DMS79 treated with DMSO at 0.1 percent for 48 hours (cell line): Measurements from ENCODE around the gene SLAMF9.
"Not testable (repeated sequence)": the region's sequence is repeated elsewhere in the genome, so short reads cannot be mapped to it uniquely, and the experiment has no call there.

Experiments
- DNase-seq: peaks from one replicate; lab custom pipeline; 2025; lab: John Stamatoyannopoulos, UW

Gene SLAMF9

DNA sequence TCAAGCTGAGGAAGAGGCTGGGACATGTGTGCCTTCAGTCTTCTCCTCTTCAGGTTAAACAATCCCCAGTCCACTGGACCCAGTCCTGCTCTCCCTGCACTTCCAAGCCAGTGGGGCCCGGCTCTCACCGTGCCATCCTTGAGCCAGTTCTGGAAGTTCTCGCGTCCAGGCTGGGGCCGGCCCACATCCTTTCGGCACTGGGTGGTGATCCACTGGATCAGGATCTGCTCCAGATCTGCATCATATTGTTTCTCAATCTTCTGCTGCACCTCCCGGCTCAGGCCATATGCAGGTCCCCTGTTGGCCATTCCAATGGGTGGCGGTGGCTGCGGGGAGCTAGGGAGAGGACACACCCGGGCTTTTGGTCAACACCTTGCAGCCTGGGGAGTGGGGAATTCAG is 33.8 kb downstream of the SLAMF9 start:
- DNase-seq = no peak

GRCh38 chr1:159919236-159919865 is 34.7 kb downstream of the SLAMF9 start:
- no peak for DNase-seq

DNA sequence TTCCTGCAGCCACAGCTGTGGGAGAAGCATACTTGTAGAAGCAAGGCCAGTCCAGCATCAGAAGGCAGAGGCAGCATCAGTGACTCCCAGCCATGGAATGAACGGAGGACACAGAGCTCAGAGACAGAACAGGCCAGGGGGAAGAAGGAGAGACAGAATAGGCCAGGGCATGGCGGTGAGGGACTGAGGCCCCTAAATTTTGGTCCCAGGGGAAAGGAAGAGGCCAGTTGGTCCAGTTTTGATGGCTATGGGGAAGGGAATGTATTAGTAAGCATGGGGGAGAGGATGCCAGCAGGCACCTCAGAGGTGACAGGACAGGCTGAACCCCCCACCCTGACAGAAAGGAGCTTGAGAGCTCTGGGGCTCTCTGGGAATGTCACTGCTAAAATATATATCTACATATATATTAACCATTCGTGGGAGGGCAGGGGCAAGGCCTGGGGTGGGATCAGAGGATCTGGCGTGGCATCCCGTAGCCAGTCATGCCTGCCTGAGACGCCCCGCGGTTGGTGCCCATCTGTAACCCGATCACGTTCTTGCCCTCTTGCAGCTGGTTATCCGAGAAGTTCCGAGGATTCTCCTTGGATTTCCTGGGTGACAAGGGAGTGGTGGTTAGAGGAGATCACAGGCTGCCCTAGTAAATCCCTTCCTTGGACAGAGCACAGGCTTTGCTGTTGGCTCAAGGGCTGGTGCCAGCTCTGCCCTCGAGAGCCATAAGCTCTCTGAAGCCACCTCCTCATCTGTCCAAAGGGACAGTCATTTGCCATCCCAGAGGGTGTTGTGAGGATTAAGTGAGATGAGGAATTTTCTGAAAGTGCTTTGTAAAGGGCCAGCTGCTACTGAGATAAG is 35.5 kb downstream of the SLAMF9 start:
- DNase-seq = no peak

GRCh38 chr1:159917533-159918351 is 36.3 kb downstream of the SLAMF9 start:
- DNase-seq = no peak

GRCh38 chr1:159916242-159917051 is 37.6 kb downstream of the SLAMF9 start:
- no peak for DNase-seq

DNA sequence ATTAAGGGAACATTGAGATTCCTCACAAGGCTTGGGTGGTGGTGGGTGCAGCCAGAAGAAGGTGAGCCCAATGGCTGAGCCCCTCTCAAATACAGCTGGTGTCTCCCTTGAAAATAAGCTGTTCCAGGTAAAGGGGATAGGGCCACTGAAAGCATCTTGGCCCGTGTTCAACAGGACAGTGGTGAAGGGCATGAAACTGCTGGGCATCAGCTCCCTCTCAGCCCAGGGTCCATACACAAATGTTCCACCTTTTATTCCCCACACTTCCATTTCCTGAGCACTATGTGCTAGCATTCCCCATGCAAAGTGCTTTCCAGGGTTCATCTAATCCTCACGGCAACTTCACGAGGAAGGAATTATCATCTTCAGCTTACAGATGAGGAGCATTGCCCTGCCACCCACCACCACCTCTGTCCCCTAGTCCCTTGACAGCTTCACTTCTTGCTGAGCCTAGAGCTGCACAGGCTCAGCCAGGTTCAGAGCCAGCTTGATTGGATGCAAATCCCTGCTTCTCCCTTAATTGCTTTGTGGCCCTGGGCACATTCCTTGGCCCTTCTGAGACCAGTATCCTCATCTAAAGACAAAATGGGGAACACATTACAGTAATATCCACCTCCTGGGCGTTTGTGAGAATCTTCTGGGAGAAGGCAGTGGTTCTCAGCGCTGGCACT is 38.3 kb downstream of the SLAMF9 start:
- no peak for DNase-seq

GRCh38 chr1:159914252-159915018 is 39.6 kb downstream of the SLAMF9 start:
- no peak for DNase-seq

- DNase-seq = peak; percentile 37
Observed at GRCh38 chr1:159913451-159914192, 40.4 kb downstream of the SLAMF9 start.

GRCh38 chr1:159911326-159912070 is 42.5 kb downstream of the SLAMF9 start:
- DNase-seq = no peak

- DNase-seq = no peak
Observed at GRCh38 chr1:159908031-159908940, 45.8 kb downstream of the SLAMF9 start.

- no peak for DNase-seq
Observed at GRCh38 chr1:159906960-159907359, 47.1 kb downstream of the SLAMF9 start.

DNA sequence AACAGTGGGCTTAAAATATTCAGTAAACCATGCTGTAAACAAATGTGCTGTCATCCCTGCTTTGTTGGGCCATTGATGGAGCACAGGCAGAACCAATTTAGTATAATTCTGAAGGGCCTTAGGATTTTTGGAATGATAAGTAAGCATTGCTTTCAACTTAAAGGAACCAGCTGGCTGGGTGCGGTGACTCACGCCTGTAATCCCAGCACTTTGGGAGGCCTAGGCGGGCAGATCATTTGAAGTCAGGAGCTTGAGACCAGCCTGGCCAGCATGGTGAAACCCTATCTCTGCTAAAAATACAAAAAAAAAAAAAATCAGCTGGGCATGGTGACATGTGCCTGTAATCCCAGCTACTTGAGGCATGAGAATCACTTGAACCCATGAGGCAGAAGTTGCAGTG is 50.0 kb downstream of the SLAMF9 start:
- DNase-seq = not testable (repeated sequence)

GRCh38 chr1:159902541-159902940 is 51.5 kb downstream of the SLAMF9 start:
- DNase-seq = no peak
